Chondrocyte (in vitro differentiated cells): ENCODE data around the gene E2F1. TPM values are rescaled to one million over a fixed set of nuclear protein-coding genes. Genes with fewer than 3 reads are reported as not detected.
A peak's percentile ranks its signal among the peaks of the same experiment; 100 is the strongest.

Source experiments
- DNase-seq: peaks from one replicate; pipeline ENCODE4 v3.0.0; 2021; ENCODE audit warnings: mixed read lengths, low spot score
- H3K27ac Mint-ChIP-seq: one replicate; pipeline ENCODE4 v1.8.0; 2021; ENCODE audit warnings: mild to moderate bottlenecking, moderate library complexity, mixed read lengths; ENCODE audit not compliant: unreplicated experiment
- H3K27me3 Mint-ChIP-seq: 2 replicates; pipeline ENCODE4 v1.8.0; 2021; ENCODE audit warnings: low read depth, mixed read lengths
- H3K36me3 Mint-ChIP-seq: 2 replicates; pipeline ENCODE4 v1.8.0; 2021; ENCODE audit warnings: low read depth, mixed read lengths
- H3K4me1 Mint-ChIP-seq: 2 replicates; pipeline ENCODE4 v1.8.0; 2021; ENCODE audit warnings: low read depth, mild to moderate bottlenecking, mixed read lengths
- H3K4me3 Mint-ChIP-seq: one replicate; pipeline ENCODE4 v1.8.0; 2021; ENCODE audit warnings: mild to moderate bottlenecking, moderate library complexity, mixed read lengths; ENCODE audit not compliant: unreplicated experiment
- H3K9me3 Mint-ChIP-seq: 2 replicates; pipeline ENCODE4 v1.8.0; 2021; ENCODE audit warnings: low read depth, mixed read lengths
- total RNA-seq: library from RNA; stranded (reverse); gene quantifications from 3 replicates; pipeline ENCODE4 v1.2.1, GENCODE V29; 2021
- TF ChIP-seq, protein P1 (sequence below): fragments of 200-600 bp; sonication (generic); IDR thresholded peaks from 2 replicates; pipeline ENCODE4 v1.5.0; 2021; ENCODE audit warnings: antibody characterized with exemption, mild to moderate bottlenecking, moderate library complexity

E2F1 gene
- total RNA-seq, 1 donor from 2014 or later: 7.6 TPM

DNA sequence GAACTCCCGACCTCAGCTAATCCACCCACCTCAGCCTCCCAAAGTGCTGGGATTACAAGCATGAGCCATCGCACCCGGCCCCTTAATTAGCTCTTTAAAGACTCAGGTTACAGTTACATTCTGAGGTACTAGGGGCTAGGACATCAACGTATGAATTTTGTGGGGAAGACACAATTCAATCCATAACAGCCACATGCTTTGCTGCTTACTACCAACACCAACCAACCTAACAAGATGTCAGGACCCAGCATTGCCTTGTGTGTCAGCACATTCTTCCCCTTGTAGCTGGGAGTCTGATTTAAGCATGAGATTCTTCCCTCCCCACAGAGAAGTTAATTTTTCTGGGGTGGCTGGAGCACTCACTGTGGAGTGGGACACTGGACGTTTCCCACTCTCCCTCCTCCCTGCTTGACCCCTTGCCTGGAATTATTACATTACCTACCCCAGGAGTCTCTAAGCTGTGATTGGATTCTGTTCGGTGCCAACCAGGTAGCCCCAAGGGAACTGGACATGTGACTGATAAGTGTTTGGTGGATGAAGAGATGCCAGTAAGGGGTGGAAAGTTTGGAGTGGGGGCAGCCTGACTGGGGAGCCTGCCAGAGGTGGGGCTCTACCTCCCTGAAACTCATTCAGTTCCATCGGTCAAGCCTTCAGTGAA, 39.6 kb upstream of the E2F1 start:
- Mint-ChIP-seq H3K4me1 (no peaks in the 10 kb centered on the region), H3K4me3 (no peak overlapping the region), H3K9me3 (no peaks in the 10 kb centered on the region), H3K36me3 (no peaks in the 10 kb centered on the region), H3K27ac (no peak overlapping the region), H3K27me3 (no peaks in the 10 kb centered on the region)
- TF ChIP-seq, protein P1, sequence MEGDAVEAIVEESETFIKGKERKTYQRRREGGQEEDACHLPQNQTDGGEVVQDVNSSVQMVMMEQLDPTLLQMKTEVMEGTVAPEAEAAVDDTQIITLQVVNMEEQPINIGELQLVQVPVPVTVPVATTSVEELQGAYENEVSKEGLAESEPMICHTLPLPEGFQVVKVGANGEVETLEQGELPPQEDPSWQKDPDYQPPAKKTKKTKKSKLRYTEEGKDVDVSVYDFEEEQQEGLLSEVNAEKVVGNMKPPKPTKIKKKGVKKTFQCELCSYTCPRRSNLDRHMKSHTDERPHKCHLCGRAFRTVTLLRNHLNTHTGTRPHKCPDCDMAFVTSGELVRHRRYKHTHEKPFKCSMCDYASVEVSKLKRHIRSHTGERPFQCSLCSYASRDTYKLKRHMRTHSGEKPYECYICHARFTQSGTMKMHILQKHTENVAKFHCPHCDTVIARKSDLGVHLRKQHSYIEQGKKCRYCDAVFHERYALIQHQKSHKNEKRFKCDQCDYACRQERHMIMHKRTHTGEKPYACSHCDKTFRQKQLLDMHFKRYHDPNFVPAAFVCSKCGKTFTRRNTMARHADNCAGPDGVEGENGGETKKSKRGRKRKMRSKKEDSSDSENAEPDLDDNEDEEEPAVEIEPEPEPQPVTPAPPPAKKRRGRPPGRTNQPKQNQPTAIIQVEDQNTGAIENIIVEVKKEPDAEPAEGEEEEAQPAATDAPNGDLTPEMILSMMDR: no peak
- DNase-seq: no peak

DNA sequence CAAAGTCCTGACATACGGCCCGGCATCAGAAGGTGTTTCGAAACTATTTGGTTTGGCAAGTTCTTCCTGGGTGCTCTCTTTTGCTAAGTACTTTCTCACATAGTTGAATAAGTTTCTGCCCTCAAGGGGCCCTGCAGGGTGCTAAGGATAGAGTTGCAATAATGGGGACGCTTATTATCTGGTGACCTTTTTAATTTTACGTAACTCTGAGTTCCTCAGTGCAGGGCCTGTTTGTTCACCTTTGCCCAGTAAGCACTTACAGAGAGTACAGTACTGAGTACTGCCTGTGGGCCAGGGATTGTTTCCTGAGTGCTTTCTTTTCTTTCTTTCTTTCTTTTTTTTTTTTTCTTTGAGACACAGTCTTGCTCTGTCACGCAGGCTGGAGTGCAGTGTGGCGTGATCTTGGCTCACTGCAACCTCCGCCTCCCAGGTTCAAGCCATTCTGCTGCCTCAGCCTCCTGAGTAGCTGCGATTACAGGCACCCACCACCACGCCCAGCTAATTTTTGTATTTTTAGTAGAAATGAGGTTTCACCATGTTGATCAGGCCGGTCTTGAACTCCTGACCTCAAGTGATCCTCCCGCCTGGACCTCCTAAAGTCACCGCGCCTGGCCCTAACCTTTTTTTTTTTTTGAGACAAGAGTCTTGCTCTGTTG, 38.4 kb upstream of the E2F1 start:
- no peaks in the 10 kb centered on the region for H3K36me3 Mint-ChIP-seq
- no peak overlapping the region for H3K4me3 Mint-ChIP-seq
- TF ChIP-seq, protein P1: no peak
- H3K27me3 Mint-ChIP-seq: no peaks in the 10 kb centered on the region
- no peaks in the 10 kb centered on the region for H3K9me3 Mint-ChIP-seq
- H3K27ac Mint-ChIP-seq: no peak overlapping the region
- H3K4me1 Mint-ChIP-seq: peaks cover 6% of the 10 kb centered on the region
- no peak for DNase-seq

DNA sequence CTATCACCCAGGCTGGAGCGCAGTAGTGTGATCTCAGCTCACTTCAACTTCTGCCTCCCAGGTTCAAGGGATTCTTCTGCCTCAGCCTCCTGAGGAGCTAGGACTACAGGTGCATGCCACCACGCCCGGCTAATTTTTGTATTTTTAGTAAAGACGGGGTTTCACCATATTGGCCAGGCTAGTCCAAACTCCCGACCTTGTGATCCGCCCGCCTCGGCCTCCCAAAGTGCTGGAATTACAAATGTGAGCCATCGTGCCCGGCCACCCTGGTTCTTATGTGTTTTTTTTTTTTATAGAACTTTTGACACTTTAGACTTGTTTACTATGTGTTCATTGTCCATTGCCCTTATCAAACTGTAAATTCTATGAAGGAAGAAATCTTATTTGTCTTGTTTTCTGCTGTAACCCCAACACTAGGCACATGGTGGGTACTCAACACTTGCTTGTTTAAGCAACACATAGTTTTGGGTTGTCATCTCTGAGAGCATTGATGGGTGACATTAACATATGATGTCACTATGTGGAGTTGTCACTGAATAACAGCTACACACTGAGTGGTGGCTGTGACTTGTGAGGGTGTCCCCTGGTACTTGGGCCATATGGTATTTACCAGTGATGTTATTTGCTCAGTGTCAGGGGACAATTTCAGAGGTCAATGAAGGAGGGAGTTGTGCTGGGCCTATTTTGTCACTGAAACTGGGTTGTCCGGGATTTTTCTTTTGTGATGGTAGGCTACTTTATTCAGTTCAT, 35.4 kb upstream of the E2F1 start:
- H3K4me3 Mint-ChIP-seq: no peak overlapping the region
- TF ChIP-seq, protein P1: no peak
- no peaks in the 10 kb centered on the region for H3K27me3 Mint-ChIP-seq

DNA sequence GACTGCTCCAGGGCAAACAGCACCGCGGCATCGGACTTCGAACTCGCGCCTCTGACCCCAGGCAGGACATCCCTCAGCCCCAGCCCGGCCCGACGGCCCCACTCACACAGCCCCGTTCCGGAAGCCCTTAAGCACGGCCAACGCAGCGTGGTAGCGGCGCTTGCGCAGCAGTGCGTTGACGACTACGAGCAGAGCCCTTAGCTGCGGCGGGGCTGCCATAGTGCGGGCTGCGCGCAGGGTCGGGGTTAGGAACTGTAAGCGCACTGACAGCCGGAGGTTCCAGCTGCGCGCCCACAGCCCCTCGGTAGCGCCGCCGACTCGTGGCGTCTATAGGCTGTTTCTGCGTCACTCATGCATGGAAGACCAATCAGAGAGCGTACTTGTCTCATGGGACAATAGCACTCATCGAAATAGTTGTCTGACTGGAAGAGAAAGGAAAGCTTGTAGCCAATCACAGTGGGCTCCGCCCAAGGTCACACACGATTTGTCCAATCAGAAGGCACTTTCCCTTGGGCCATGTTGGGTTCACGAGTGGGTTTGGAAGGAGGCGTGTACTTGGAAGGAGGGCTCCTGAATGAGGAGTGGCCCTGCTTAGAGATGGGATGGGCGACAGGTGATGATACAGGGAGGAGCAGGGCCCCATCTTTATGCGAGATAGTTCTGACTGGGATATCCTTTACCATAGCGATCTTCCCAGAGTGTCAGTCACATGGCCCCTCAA, 34.0 kb upstream of the E2F1 start, which contains the start of gene PXMP4:
TSS of gene PXMP4 (minus strand) at position 322 of the 721 bp plus-strand sequence. CDS start at position 219, 103 bp downstream.
- no peak for DNase-seq
- Mint-ChIP-seq H3K4me1 (peaks cover 10% of the 10 kb centered on the region), H3K4me3 (peak within 1 kb of the TSS; percentile 82), H3K9me3 (no peaks in the 10 kb centered on the region), H3K27me3 (no peaks in the 10 kb centered on the region), H3K36me3 (no peaks in the 10 kb centered on the region), H3K27ac (peak within 1 kb of the TSS; percentile 58)
- TF ChIP-seq, protein P1: no peak

More for the DNA sequence above, 35.4 kb upstream of the E2F1 start:
- DNase-seq: no peak
- Mint-ChIP-seq H3K9me3 (no peaks in the 10 kb centered on the region), H3K4me1 (peaks cover 10% of the 10 kb centered on the region), H3K27ac (peak overlapping the region; percentile 36), H3K36me3 (no peaks in the 10 kb centered on the region)
